Measurements from ENCODE around the gene IQCF5.
"Not testable (repeated sequence)": the region's sequence is repeated elsewhere in the genome, so short reads cannot be mapped to it uniquely, and the experiment has no call there.

The IQCF5 gene

GRCh38 chr3:51875501-51875900 is at the start of gene IQCF5:
Gene IQCF5 (minus strand): TSS chr3:51875601. CDS start chr3:51875531, 70 bp downstream.
- no peak within 1 kb of the TSS for H3K4me3 ChIP-seq (ENCODE audit: low read depth, low read length)

GRCh38 chr3:51921081-51921578 is 45.7 kb upstream of the IQCF5 start:
- H3K4me3 ChIP-seq (ENCODE audit: low read depth, low read length), result no peak overlapping the region

GRCh38 chr3:51916418-51916817 is 41.0 kb upstream of the IQCF5 start:
- no peak overlapping the region for H3K4me3 ChIP-seq (ENCODE audit: low read depth, low read length)

GRCh38 chr3:51908026-51908425 is 32.6 kb upstream of the IQCF5 start:
- no peak overlapping the region for H3K4me3 ChIP-seq (ENCODE audit: low read depth, low read length)

- H3K4me3 ChIP-seq (ENCODE audit: low read depth, low read length), result no peak overlapping the region
Measured at GRCh38 chr3:51904034-51904823, 28.8 kb upstream of the IQCF5 start.

GRCh38 chr3:51902361-51902760 is 27.0 kb upstream of the IQCF5 start:
- not testable (repeated sequence) for H3K4me3 ChIP-seq (ENCODE audit: low read depth, low read length)

GRCh38 chr3:51900043-51900442 is 24.6 kb upstream of the IQCF5 start:
- H3K4me3 ChIP-seq (ENCODE audit: low read depth, low read length), result not testable (repeated sequence)

- H3K4me3 ChIP-seq (ENCODE audit: low read depth, low read length), result no peak overlapping the region
Measured at GRCh38 chr3:51897391-51897790, 22.0 kb upstream of the IQCF5 start.

GRCh38 chr3:51896607-51897305 is 21.4 kb upstream of the IQCF5 start:
- no peak overlapping the region for H3K4me3 ChIP-seq (ENCODE audit: low read depth, low read length)

- H3K4me3 ChIP-seq (ENCODE audit: low read depth, low read length), result no peak overlapping the region
Measured at GRCh38 chr3:51894939-51895338, 19.5 kb upstream of the IQCF5 start.

GRCh38 chr3:51894391-51894790 is 19.0 kb upstream of the IQCF5 start:
- no peak overlapping the region for H3K4me3 ChIP-seq (ENCODE audit: low read depth, low read length)

- H3K4me3 ChIP-seq (ENCODE audit: low read depth, low read length), result no peak overlapping the region
Measured at GRCh38 chr3:51891242-51892039, 16.0 kb upstream of the IQCF5 start.

GRCh38 chr3:51888463-51889105 is 13.2 kb upstream of the IQCF5 start:
- H3K4me3 ChIP-seq (ENCODE audit: low read depth, low read length), result no peak overlapping the region

GRCh38 chr3:51887620-51888019 is 12.2 kb upstream of the IQCF5 start:
- H3K4me3 ChIP-seq (ENCODE audit: low read depth, low read length), result no peak overlapping the region

- no peak overlapping the region for H3K4me3 ChIP-seq (ENCODE audit: low read depth, low read length)
Measured at GRCh38 chr3:51886447-51886846, 11.0 kb upstream of the IQCF5 start.

GRCh38 chr3:51879937-51880336 is 4.5 kb upstream of the IQCF5 start:
- H3K4me3 ChIP-seq (ENCODE audit: low read depth, low read length), result no peak overlapping the region

- H3K4me3 ChIP-seq (ENCODE audit: low read depth, low read length), result no peak overlapping the region
Measured at GRCh38 chr3:51876186-51876585, 785 bp upstream of the IQCF5 start.

- no peak overlapping the region for H3K4me3 ChIP-seq (ENCODE audit: low read depth, low read length)
Measured at GRCh38 chr3:51874889-51875288, 512 bp downstream of the IQCF5 start.

- H3K4me3 ChIP-seq (ENCODE audit: low read depth, low read length), result no peak overlapping the region
Measured at GRCh38 chr3:51874411-51874810, 990 bp downstream of the IQCF5 start.

- no peak overlapping the region for H3K4me3 ChIP-seq (ENCODE audit: low read depth, low read length)
Measured at GRCh38 chr3:51873876-51874275, 1.5 kb downstream of the IQCF5 start.

- H3K4me3 ChIP-seq (ENCODE audit: low read depth, low read length), result no peak overlapping the region
Measured at GRCh38 chr3:51873253-51873766, 2.1 kb downstream of the IQCF5 start.
